OCI-LY7 (cell line): Measurements from ENCODE around the gene CH25H. TPM values are rescaled to one million over a fixed set of nuclear protein-coding genes. Genes with fewer than 3 reads are reported as not detected.
"Not testable (repeated sequence)": the region's sequence is repeated elsewhere in the genome, so short reads cannot be mapped to it uniquely, and the experiment has no call there.

ENCODE experiments used
- BruUV-seq: library from RNA; stranded (reverse); fragments of 400-500 nt; replicated peaks from 2 replicates; lab custom pipeline; 2021; lab: Mats Ljungman, UMichigan
- CTCF ChIA-PET: fragments of 300-600 bp; sonication (Branson Sonifier 250); formaldehyde crosslinking; loops from one replicate; lab custom pipeline; 2022; ENCODE audit warnings: antibody characterized with exemption; ENCODE audit not compliant: unreplicated experiment; lab: Charles Lee
- POLR2A ChIA-PET: fragments of 300-600 bp; sonication (Branson Sonifier 250); formaldehyde crosslinking; loops from one replicate; lab custom pipeline; 2022; ENCODE audit warnings: antibody characterized with exemption; lab: Charles Lee
- DNase-seq: peaks from one replicate; pipeline ENCODE4 v3.0.0-alpha.2; 2015; ENCODE audit warnings: low spot score
- H2AFZ ChIP-seq: fragments of 200-600 bp; sonication (generic), shearing (Covaris generic); 2 replicates; pipeline ENCODE4 v1.6.1; 2014; ENCODE audit warnings: mild to moderate bottlenecking, antibody characterized with exemption, low read length, moderate library complexity
- H3K27ac ChIP-seq: fragments of 200-600 bp; sonication (generic); 2 replicates; pipeline ENCODE4 v1.5.1; 2014; ENCODE audit warnings: mixed run types, low read depth, mild to moderate bottlenecking, moderate library complexity, low read length, inconsistent platforms; ENCODE audit not compliant: poor library complexity, severe bottlenecking
- H3K36me3 ChIP-seq: fragments of 200-600 bp; sonication (generic); 2 replicates; pipeline ENCODE4 v1.6.1; 2014; ENCODE audit warnings: mild to moderate bottlenecking, antibody characterized with exemption, low read length, moderate library complexity, mixed read lengths; ENCODE audit not compliant: insufficient read depth
- H3K4me1 ChIP-seq: fragments of 200-600 bp; sonication (generic); 2 replicates; pipeline ENCODE4 v1.5.1; 2014; ENCODE audit warnings: mild to moderate bottlenecking, low read length; ENCODE audit not compliant: insufficient read depth, poor library complexity, severe bottlenecking
- H3K4me2 ChIP-seq: fragments of 200-600 bp; sonication (generic); 2 replicates; pipeline ENCODE4 v1.6.1; 2014; ENCODE audit warnings: mild to moderate bottlenecking, low read length
- H3K4me3 ChIP-seq: fragments of 200-600 bp; sonication (generic); 2 replicates; pipeline ENCODE4 v1.5.1; 2014; ENCODE audit warnings: mild to moderate bottlenecking, low read depth, low read length; ENCODE audit not compliant: poor library complexity, severe bottlenecking
- H3K79me2 ChIP-seq: fragments of 200-600 bp; sonication (generic); 2 replicates; pipeline ENCODE4 v1.6.1; 2016; ENCODE audit warnings: low read depth, mild to moderate bottlenecking, low read length, moderate library complexity, mixed read lengths; ENCODE audit not compliant: insufficient read depth
- H3K9me2 ChIP-seq: fragments of 200-600 bp; sonication (generic); 2 replicates; pipeline ENCODE4 v1.6.1; 2016; ENCODE audit warnings: mild to moderate bottlenecking, low read length, mixed read lengths; ENCODE audit not compliant: insufficient read depth
- H3K9me3 ChIP-seq: fragments of 200-600 bp; sonication (generic); 2 replicates; pipeline ENCODE4 v1.6.1; 2014; ENCODE audit warnings: mild to moderate bottlenecking, mixed run types, low read length, mixed read lengths
- H4K20me1 ChIP-seq: fragments of 200-600 bp; sonication (generic); 2 replicates; pipeline ENCODE4 v1.6.1; 2014; ENCODE audit warnings: mild to moderate bottlenecking, antibody characterized with exemption, low read length, moderate library complexity, mixed read lengths; ENCODE audit not compliant: insufficient read depth
- CTCF ChIP-seq: fragments of 200-600 bp; sonication (generic); conservative IDR thresholded peaks from 2 replicates; pipeline ENCODE4 v1.5.1; 2014; ENCODE audit warnings: mild to moderate bottlenecking, antibody characterized with exemption, low read length, moderate library complexity, mixed read lengths
- EZH2phosphoT487 ChIP-seq: fragments of 200-600 bp; sonication (generic); IDR thresholded peaks from 2 replicates; pipeline ENCODE4 v1.6.1; 2018; ENCODE audit warnings: low read depth, borderline replicate concordance, mild to moderate bottlenecking, mixed run types, antibody characterized with exemption, low read length, moderate library complexity, mixed read lengths
- intact Hi-C: fragments of 100-400 bp; cut with micrococcal nuclease; formaldehyde crosslinking; loops from one replicate; pipeline ENCODE4 v1.10.0; 2022; ENCODE audit not compliant: unreplicated experiment
- total RNA-seq, 2 experiments: library from RNA; depleted of rRNA in 1 of 2; stranded (reverse); fragments of >200 nt in 1 of 2; shearing (Covaris generic) in 1 of 2; gene quantifications; 2 replicates each; pipeline ENCODE4 v1.2.3, GENCODE V29; 2014 to 2022

Gene CH25H
- total RNA-seq, 2 experiments from 2014 or later, result not detected

DNA sequence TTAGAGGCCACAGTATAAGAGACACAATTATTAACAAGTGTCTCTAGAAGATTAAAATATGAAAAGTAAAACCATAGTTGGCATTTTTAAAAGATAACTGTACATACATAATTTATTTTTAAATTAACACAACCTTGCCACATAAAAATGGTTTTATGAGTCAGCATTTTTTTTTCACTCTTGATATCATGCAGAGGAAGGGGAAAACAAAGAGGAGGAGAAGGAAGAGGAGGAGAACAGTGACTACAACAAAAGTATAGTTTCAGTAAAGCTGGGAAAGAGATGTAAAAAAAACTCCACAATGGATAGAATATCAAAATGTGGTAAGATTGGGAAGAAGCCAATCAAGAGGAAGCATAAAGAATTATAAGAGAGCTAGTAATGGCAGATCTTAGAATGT is 34.0 kb downstream of the CH25H start:
- no peak overlapping the region for H2AFZ ChIP-seq
- H3K79me2 ChIP-seq, result no peaks in the 10 kb centered on the region
- H3K9me2 ChIP-seq, result no peaks in the 10 kb centered on the region
- POLR2A ChIA-PET, result interaction anchor here (0.7 to 1.4 kb wide), 2 partner anchors 8 to 38 kb away, joined by 3 read pairs; no protein-coding TSS in a partner anchor
- H3K36me3 ChIP-seq, result no peaks in the 10 kb centered on the region
- no TSS peak for BruUV-seq
- no peak overlapping the region for H3K4me3 ChIP-seq
- H3K9me3 ChIP-seq, result no peaks in the 10 kb centered on the region
- TF ChIP-seq EZH2phosphoT487, result no peak
- TF ChIP-seq CTCF, result no peak
- H3K4me2 ChIP-seq, result no peak overlapping the region
- H3K27ac ChIP-seq, result no peak overlapping the region
- CTCF ChIA-PET, result no interaction called here
- intact Hi-C loops, result no loop called here
- DNase-seq, result no peak
- H3K4me1 ChIP-seq, result no peaks in the 10 kb centered on the region
- no peaks in the 10 kb centered on the region for H4K20me1 ChIP-seq

DNA sequence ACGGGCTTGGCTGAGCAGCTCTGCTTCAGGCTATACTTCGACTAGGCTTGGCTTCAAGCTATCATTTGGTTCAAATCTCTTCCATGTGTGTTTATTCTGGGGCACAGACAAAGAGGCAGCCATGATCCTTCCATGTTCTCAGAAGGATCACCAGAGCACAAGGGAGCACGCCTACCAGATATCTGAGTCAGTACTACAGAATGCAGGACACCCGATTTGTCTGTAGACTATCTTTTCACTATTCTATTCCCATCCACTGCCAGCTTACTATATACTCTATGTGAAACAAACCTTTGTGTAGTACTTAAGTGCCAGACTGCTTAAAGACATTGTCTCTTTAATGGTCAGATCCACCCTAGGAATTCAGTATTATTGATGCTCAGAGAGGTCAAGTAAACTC is 35.1 kb downstream of the CH25H start:
- BruUV-seq, result no TSS peak
- Histone ChIP-seq H2AFZ (no peak overlapping the region), H3K9me3 (no peaks in the 10 kb centered on the region), H3K27ac (no peak overlapping the region), H4K20me1 (no peaks in the 10 kb centered on the region), H3K4me3 (no peak overlapping the region), H3K36me3 (no peaks in the 10 kb centered on the region), H3K9me2 (no peaks in the 10 kb centered on the region), H3K4me2 (no peak overlapping the region), H3K4me1 (no peaks in the 10 kb centered on the region), H3K79me2 (no peaks in the 10 kb centered on the region)
- ChIA-PET POLR2A (interaction anchor here (0.6 kb wide), 1 partner anchor 11 kb away, joined by 4 read pairs; no protein-coding TSS in a partner anchor), CTCF (no interaction called here)
- intact Hi-C loops, result no loop called here
- TF ChIP-seq EZH2phosphoT487 (no peak), CTCF (no peak)
- no peak for DNase-seq

- no peak overlapping the region for H3K27ac ChIP-seq
- intact Hi-C loops, result no loop called here
- H3K4me2 ChIP-seq, result no peak overlapping the region
- no peaks in the 10 kb centered on the region for H3K36me3 ChIP-seq
- ChIA-PET CTCF (no interaction called here), POLR2A (no interaction called here)
- H3K79me2 ChIP-seq, result no peaks in the 10 kb centered on the region
- no TSS peak for BruUV-seq
- no peaks in the 10 kb centered on the region for H3K4me1 ChIP-seq
- H3K9me3 ChIP-seq, result no peaks in the 10 kb centered on the region
- H3K4me3 ChIP-seq, result no peak overlapping the region
- H4K20me1 ChIP-seq, result no peaks in the 10 kb centered on the region
- no peak overlapping the region for H2AFZ ChIP-seq
- no peaks in the 10 kb centered on the region for H3K9me2 ChIP-seq
- no peak for DNase-seq
- no peak for TF ChIP-seq EZH2phosphoT487
- no peak for TF ChIP-seq CTCF
Measured at GRCh38 chr10:89171263-89171872, 35.7 kb downstream of the CH25H start.

DNA sequence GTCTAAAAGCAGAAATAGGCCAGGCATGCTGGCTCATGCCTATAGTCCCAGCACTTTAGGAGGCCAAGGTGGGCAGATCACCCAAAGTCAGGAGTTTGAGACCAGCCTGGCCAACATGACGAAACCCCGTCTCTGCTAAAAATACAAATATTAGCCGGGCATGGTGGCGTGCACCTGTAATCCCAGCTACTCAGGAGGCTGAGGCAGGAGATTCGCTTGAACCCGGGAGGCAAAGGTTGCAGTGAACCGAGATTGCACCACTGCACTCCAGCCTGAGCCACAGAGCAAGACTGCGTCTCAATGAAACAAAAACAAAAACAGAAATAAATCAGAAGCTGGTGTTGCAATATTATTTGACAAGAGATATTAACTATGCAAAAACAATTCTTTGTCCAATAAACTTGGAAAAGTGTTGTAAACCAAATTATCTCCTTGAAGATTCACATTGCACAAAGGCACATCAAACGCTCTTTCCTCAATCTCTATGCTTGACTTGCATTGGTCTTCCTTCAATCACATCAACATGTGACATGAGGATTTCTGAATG is 38.7 kb downstream of the CH25H start:
- H3K36me3 ChIP-seq, H3K27ac ChIP-seq, H2AFZ ChIP-seq, H3K4me2 ChIP-seq, H3K4me1 ChIP-seq, H3K9me3 ChIP-seq, H3K9me2 ChIP-seq, BruUV-seq, CTCF ChIA-PET, H4K20me1 ChIP-seq, intact Hi-C loops, DNase-seq, POLR2A ChIA-PET, H3K4me3 ChIP-seq, H3K79me2 ChIP-seq: not testable (repeated sequence)
